ENCODE data around the gene PTGR1.
A peak's percentile ranks its signal among the peaks of the same experiment; 100 is the strongest.
"Not testable (repeated sequence)": the region's sequence is repeated elsewhere in the genome, so short reads cannot be mapped to it uniquely, and the experiment has no call there.

PTGR1 gene

GRCh38 chr9:111599092-111599954, at the start of gene PTGR1:
Gene PTGR1 (minus strand): TSS chr9:111599647. CDS start chr9:111597422, 2,225 bp downstream.
- DNase-seq = no peak

DNA sequence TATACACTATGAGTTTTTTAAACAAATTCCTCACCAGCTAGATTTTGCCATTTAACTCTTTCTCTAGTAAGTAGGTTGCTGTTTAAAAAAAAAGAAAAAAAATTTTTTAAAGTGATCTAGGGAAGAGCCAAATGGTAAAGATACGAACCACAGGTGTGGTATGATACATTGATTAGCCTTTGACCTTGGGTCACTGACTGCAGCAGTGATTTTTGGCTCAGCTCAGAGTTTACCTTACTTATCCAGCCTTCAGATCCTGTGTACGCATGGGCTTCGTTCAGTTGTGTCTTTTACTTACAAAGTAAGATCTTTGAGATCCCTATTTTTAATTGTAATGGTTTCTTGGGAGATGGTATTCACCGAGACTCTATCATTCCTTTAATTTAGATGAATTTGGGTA, 49.6 kb upstream of the PTGR1 start:
- DNase-seq = no peak

GRCh38 chr9:111648066-111648465, 48.6 kb upstream of the PTGR1 start:
- no peak for DNase-seq

DNA sequence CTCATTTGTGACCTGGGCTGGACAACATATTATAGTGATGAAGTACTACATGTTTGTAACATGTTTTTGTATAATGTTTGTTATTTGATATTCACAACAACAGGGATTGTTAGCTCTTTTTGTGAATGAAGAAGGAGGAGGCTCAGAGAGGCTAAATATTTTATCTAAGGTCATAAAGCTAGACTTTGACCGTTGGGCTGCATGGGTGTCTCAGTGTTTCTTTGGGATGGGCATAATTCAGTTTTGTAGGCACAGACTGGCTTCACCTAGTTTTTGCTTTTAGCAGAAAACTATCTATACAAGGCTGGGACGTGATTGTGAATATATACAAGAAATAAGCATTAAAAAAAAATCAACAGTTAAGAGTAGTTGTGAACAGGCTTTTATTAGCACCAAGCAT, 47.0 kb upstream of the PTGR1 start:
- DNase-seq = no peak

GRCh38 chr9:111645806-111646205, 46.4 kb upstream of the PTGR1 start:
- DNase-seq = no peak

- DNase-seq = no peak
Observed at GRCh38 chr9:111644195-111644772, 44.8 kb upstream of the PTGR1 start.

DNA sequence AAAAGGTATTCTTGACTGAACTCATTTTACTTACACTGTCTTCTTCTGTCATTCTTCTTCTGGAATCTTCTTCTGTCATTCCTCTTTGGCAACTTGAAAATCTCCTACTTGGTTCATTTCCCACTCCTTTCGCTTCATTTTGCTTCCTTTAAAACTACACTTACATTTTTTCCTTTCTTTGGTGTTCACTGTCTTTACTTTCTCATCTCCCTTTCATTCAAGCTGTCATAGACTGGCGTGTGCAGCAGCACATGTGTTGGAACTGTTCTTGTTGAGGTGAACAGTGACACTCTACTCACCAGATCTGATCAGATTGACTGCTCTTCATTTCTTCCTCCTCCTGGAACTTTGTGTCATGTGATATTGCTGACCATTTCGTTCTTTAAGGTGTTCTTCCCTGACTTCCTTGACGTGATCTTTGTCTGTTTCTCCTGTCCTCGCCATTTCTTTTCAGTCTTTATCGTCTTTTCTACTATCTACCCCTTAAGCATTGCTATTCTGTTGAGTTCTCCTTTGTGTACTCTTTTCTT, 38.0 kb upstream of the PTGR1 start:
- no peak for DNase-seq

DNA sequence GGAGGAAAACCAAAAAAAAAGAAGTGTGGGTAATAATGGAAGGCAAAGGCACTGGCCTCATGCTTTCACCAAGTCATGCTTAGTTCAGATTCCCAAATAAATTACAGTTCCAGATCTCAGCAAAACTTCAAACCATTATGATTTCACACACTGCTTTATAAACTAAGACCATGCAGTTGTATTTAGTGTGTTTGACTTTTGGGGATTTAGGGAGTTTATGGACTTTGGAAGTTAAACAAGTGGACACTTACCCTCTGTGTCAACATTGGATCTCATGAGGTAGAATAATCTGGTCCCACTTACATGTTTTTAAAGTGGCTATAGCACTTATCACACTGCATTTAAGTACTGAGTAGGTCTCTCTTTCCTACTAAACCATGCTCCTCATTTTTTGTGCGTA, 35.4 kb upstream of the PTGR1 start:
- no peak for DNase-seq

DNA sequence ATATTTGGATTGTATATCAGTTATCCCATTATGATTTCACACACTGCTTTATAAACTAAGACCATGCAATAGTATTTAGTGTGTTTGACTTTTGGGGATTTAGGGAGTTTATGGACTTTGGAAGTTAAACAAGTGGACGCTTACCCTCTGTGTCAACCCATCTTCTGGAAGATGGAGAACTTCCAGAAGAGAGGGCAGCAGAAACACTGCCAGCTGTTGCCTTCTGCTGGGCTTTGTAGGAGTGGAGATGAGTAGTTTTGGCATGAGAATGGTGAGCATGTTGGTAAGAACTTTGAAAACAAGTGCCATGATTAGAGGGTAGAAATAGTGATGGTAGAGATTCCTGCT, 33.9 kb upstream of the PTGR1 start:
- no peak for DNase-seq

DNA sequence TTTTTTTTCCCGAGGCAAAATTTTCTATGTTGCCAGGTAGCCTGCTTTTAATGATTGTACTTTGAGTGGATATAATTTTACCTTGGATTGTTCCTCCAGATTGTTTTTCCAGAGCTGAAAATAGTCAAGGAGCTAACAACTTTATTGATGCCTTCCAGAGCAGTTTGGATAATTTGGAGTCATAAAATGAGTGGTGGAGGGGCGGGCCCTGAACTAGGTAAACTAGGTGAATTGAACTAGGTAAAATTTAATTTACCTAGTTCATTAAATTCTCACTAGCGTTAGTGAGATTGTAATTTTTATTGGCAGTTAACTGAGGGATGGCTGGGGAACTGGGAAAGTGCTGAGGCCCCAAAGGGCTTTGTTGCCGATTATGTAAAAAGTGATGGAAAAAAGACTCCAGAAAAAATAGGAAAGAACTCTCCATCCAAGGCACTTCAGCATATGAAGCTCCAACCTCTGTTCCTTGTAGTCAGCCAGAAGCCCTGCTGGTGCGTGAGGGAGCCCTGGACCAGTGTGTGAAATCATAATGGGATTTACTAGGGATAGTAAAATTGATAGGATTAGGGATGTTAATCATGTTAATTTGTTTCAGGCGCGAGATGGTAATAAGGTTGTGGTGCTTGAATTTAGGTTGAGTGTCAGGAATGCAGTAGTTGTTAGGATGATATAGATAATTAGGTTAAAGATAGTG, 33.4 kb upstream of the PTGR1 start:
- no peak for DNase-seq

DNA sequence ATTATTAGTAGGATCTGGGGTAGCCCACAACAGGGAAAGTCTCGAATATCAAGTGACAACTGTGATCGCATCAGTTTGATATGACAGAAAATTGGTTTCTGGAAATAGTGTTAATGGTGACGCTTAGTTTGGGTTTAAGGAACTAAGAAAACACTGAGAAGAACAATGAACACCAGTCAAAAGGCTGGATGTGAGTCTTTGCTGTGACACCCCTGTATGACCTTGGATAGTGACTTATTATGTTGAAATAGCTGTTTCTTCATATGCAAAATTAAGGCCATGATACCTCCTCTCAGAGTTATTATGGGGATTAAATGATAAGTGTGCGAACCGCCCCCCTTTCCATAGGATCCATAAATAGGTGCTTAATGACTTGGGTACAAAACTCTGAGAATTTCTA, 32.6 kb upstream of the PTGR1 start:
- no peak for DNase-seq

DNA sequence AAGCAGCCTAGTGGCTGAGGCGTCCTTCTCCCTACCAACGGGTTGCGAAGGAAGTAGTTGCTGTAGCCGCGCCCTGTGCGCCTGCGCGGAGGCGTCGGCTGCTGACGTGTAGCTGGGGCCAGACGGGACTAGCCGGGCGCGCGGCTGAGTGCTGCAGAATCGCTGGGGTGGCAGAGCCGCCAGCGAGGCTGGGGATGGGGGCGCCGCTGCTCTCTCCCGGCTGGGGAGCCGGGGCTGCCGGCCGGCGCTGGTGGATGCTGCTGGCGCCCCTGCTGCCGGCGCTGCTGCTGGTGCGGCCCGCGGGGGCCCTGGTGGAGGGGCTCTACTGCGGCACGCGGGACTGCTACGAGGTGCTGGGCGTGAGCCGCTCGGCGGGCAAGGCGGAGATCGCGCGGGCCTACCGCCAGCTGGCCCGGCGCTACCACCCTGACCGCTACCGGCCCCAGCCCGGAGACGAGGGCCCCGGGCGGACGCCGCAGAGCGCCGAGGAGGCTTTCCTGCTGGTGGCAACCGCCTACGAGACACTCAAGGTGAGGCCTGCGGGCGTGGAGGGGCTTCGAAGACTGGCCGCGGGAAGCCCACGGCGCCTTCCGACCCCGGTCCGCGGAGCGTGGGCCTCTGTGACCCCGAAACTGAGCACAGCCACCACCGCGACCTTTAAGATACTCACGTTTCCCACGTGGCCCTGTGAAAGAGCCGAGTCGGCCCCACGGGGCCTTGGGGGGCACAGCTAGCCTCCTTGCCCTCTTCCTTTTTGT, 31.9 kb upstream of the PTGR1 start, which contains the start of gene DNAJC25:
Gene DNAJC25, plus strand, starts transcription at position 121 of the 758 bp plus-strand sequence. Its CDS starts 74 bp downstream, at position 195.
- peak; percentile 97 for DNase-seq

DNA sequence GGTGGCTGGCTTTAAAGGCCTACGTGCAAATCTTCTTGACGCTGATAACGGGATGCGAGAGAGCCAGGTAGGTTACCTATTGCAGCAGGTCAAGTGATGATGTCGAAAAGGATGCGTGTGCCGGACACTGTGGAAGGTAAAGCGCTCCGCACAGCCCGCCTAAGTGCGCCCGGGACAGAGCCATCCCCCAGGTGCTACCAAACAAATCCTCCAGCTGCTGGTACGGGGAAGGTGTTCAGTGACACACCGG, 31.4 kb upstream of the PTGR1 start:
- DNase-seq = no peak

- DNase-seq = peak; percentile 52
Observed at GRCh38 chr9:111630182-111630963, 30.9 kb upstream of the PTGR1 start.

DNA sequence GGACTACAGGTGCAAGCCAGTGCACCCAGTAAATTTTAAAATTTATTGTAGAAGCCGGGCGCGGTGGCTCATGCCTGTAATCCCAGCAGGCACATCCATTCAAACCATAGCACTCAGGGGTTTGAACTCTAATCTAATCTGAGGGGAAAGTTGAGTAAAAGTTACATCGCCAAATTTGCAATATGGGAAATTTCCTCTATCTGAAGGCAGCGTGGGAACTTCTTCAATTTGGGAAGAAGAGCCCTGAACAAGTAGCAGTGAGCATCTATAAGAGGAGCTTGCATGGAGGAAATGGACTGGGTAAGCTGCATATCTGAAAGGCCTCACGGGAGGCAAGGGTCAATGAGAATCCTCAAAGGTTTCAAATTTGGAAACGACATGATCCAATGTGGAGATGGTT, 29.0 kb upstream of the PTGR1 start:
- DNase-seq = no peak

DNA sequence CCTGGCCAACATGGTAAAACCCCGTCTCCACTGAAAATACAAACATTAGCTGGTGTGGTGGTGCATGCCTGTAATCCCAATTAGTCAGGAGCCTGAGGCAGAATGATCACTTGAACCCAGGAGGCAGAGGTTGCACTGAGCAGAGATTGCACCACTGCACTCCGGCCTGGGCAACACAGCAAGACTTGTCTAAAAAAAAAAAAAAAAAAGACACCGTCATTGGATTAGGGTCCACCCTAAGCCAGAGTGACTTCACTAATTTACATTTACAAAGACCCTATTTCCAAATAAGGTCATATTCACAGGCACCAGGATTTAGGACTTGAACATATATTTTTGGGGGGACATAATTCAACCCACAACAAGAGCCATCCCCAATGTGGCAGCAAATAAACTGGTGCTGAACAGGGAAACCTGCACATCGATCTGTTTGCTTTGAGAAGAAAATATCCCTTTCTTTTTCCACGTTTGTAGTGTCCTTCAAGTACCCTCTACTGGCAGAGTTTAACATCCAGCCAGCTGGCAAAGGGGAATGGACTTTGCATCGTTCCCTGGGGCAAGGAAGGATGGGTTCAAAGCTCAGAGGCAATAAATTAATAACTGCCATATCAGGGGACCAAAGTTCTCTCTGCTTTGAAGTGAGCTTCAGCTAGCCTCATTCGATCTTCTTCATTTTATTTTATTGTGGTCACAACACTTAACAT, 28.0 kb upstream of the PTGR1 start:
- DNase-seq = no peak

DNA sequence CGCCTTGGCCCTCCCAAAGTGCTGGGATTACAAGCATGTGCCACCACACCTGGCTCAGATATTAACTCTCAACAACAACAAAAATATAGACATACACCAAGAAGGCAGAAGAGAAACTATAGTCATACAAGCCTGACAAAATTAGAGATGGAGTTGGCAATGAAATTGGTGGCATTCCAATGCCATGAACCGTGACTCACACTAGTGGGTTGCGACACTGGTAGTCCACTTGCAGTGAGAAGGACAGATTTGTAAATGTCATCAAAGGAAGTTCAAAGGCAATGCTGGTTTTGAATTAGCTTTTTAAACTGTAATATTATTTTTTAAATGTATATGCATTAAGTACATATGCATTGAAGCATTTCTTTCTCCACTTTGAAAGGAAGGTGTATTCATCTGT, 23.2 kb upstream of the PTGR1 start:
- DNase-seq = no peak

- DNase-seq = no peak
Observed at GRCh38 chr9:111621895-111622480, 22.5 kb upstream of the PTGR1 start.

- DNase-seq = not testable (repeated sequence)
Observed at GRCh38 chr9:111617349-111617748, 17.9 kb upstream of the PTGR1 start.

DNA sequence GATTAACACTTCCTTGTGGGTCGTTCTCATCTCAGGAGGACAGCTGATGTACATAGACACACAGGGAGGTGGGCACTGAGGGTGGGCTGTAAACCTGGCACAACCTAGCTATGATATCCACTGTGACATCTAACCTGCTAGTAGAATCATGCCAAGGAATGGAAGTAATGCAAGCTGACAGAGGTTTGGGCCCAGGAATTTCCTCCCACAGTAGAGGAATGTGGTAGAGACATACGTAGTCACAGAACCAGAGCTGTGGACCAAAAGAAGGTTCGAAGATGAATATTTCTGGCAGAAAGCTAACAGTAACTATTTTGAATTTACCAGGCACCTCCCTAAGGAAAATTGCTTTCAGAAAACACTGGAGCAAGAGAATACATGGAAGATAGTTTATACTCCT, 16.5 kb upstream of the PTGR1 start:
- no peak for DNase-seq

- no peak for DNase-seq
Observed at GRCh38 chr9:111613436-111614040, 14.1 kb upstream of the PTGR1 start.

Data from NCI-H1092 (cell line).